Measurements from ENCODE around the gene ELAVL3. TPM values are rescaled to one million over a fixed set of nuclear protein-coding genes. Genes with fewer than 3 reads are reported as not detected.

The ELAVL3 gene
- total and polyA plus RNA-seq, 2 of the 4 experiments (the other 2 are of a cell fraction), result not detected

- no peaks in the 10 kb centered on the region for H4K20me1 ChIP-seq (ENCODE audit: insufficient read depth, low read length)
- no peak overlapping the region for H4K8ac ChIP-seq (ENCODE audit: low read depth in 2 of 2, low read length in 2 of 2)
- no peak overlapping the region for H3K18ac ChIP-seq (ENCODE audit: low read depth, low read length)
- no peak overlapping the region for H2AFZ ChIP-seq (replicated peaks; ENCODE audit: low read length, poor library complexity)
- no peak overlapping the region for H3K4ac ChIP-seq (ENCODE audit: low read depth, low read length)
- H2BK5ac ChIP-seq (ENCODE audit: low read depth, low read length, poor library complexity, severe bottlenecking), result no peak overlapping the region
- no peak overlapping the region for H3K9ac ChIP-seq (ENCODE audit: low read depth, low read length)
- ATAC-seq (ENCODE audit: low read depth), result no peak
- no peaks in the 10 kb centered on the region for H3K79me1 ChIP-seq (ENCODE audit: low read depth in 1 of 2, low read length in 2 of 2)
- H3K56ac ChIP-seq (ENCODE audit: extremely low read depth, insufficient read depth, low read length), result no peak overlapping the region
- ChIA-PET POLR2A (ENCODE audit: unreplicated experiment) (no interaction called here), CTCF (no interaction called here)
- no peak overlapping the region for H3K27ac ChIP-seq (ENCODE audit: insufficient read depth, low read length)
- no peak overlapping the region for H2AK9ac ChIP-seq (replicated peaks; ENCODE audit: low read depth, low read length, poor library complexity)
- no peaks in the 10 kb centered on the region for H3K9me1 ChIP-seq (ENCODE audit: insufficient read depth, low read length)
- H3K4me1 ChIP-seq (ENCODE audit: control insufficient read depth, insufficient read depth, low read length), result peaks cover 2% of the 10 kb centered on the region; the same call in 1 of the 2 replicates
- TF ChIP-seq BHLHE40 (IDR thresholded peaks at IDR 0.05; ENCODE audit: low read depth, low read length) (no peak), FOS (IDR thresholded peaks at IDR 0.05; ENCODE audit: low read depth, low read length) (no peak), RFX5 (IDR thresholded peaks at IDR 0.05; ENCODE audit: low read depth, low read length) (no peak), USF2 (IDR thresholded peaks at IDR 0.05; ENCODE audit: low read depth, low read length) (no peak), NFE2L2 (IDR thresholded peaks at IDR 0.05; ENCODE audit: low read depth, low read length) (no peak), MXI1 (IDR thresholded peaks at IDR 0.05; ENCODE audit: borderline replicate concordance, low read depth, low read length) (no peak), CHD1 (IDR thresholded peaks at IDR 0.05; ENCODE audit: low read depth, low read length) (no peak), RCOR1 (IDR thresholded peaks at IDR 0.05; ENCODE audit: insufficient replicate concordance, low read length) (no peak), MAFK (IDR thresholded peaks at IDR 0.05; ENCODE audit: low read depth, low read length) (no peak), RAD21 (IDR thresholded peaks at IDR 0.05; ENCODE audit: low read length) (no peak), MAZ (IDR thresholded peaks at IDR 0.05; ENCODE audit: borderline replicate concordance, low read depth, low read length) (no peak), CEBPB (IDR thresholded peaks at IDR 0.05; ENCODE audit: low read depth, low read length) (no peak), SMC3 (IDR thresholded peaks at IDR 0.05; ENCODE audit: low read depth, low read length) (no peak), POLR2A (IDR thresholded peaks at IDR 0.05; ENCODE audit: low read depth, low read length) (no peak)
- TF ChIP-seq, protein P1, sequence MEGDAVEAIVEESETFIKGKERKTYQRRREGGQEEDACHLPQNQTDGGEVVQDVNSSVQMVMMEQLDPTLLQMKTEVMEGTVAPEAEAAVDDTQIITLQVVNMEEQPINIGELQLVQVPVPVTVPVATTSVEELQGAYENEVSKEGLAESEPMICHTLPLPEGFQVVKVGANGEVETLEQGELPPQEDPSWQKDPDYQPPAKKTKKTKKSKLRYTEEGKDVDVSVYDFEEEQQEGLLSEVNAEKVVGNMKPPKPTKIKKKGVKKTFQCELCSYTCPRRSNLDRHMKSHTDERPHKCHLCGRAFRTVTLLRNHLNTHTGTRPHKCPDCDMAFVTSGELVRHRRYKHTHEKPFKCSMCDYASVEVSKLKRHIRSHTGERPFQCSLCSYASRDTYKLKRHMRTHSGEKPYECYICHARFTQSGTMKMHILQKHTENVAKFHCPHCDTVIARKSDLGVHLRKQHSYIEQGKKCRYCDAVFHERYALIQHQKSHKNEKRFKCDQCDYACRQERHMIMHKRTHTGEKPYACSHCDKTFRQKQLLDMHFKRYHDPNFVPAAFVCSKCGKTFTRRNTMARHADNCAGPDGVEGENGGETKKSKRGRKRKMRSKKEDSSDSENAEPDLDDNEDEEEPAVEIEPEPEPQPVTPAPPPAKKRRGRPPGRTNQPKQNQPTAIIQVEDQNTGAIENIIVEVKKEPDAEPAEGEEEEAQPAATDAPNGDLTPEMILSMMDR (conservative IDR thresholded peaks at IDR 0.05; ENCODE audit: low read depth, low read length), result no peak
- TF ChIP-seq, protein P2, sequence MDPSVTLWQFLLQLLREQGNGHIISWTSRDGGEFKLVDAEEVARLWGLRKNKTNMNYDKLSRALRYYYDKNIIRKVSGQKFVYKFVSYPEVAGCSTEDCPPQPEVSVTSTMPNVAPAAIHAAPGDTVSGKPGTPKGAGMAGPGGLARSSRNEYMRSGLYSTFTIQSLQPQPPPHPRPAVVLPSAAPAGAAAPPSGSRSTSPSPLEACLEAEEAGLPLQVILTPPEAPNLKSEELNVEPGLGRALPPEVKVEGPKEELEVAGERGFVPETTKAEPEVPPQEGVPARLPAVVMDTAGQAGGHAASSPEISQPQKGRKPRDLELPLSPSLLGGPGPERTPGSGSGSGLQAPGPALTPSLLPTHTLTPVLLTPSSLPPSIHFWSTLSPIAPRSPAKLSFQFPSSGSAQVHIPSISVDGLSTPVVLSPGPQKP (IDR thresholded peaks at IDR 0.05; ENCODE audit: borderline replicate concordance, low read depth, low read length), result no peak
- 83% methylated on average over 1 of the region's 2 CpGs; no CpG with 5 or more reads in 1 of the 2 experiments for WGBS, 2 experiments (ENCODE audit: extremely low coverage in 2 of 2, insufficient read length in 1 of 2)
- no peak for DNase-seq
- H3K27me3 ChIP-seq (ENCODE audit: control insufficient read depth, insufficient read depth, low read length), result peaks cover 11% of the 10 kb centered on the region
- H4K5ac ChIP-seq (ENCODE audit: low read depth, low read length), result no peak overlapping the region
- no peak overlapping the region for H3K14ac ChIP-seq (replicated peaks; ENCODE audit: low read depth, low read length)
- no peak overlapping the region for H2BK20ac ChIP-seq (ENCODE audit: low read depth, low read length)
- no peak overlapping the region for H2AK5ac ChIP-seq (ENCODE audit: low read depth, low read length)
- no peak overlapping the region for H2BK120ac ChIP-seq (ENCODE audit: low read depth, low read length)
- no peak overlapping the region for H3K4me3 ChIP-seq (ENCODE audit: insufficient read depth, low read depth, low read length)
- no peaks in the 10 kb centered on the region for H3K9me3 ChIP-seq (ENCODE audit: control insufficient read depth, insufficient read depth, low read length)
- no peak overlapping the region for H3K4me2 ChIP-seq (ENCODE audit: low read depth, low read length)
- no peaks in the 10 kb centered on the region for H3K36me3 ChIP-seq (ENCODE audit: control insufficient read depth, insufficient read depth, low read length)
- in situ Hi-C loops (cut with MboI; ENCODE audit: low sequenced_read_pairs), result no loop called here
- dilution Hi-C loops (cut with HindIII; ENCODE audit: low sequenced_read_pairs, unreplicated experiment), result no loop called here
- no TSS peak for BruUV-seq (replicated peaks)
- intact Hi-C loops (cut with micrococcal nuclease), result loop anchor here (1.0 kb wide), 1 partner anchor 16 kb away; no protein-coding TSS in a partner anchor
- H2BK15ac ChIP-seq (ENCODE audit: low read depth, low read length), result no peak overlapping the region
- no peak overlapping the region for H3K23ac ChIP-seq (ENCODE audit: low read depth, low read length)
- H4K91ac ChIP-seq (ENCODE audit: insufficient read depth, low read depth, low read length), result no peak overlapping the region
Observed at GRCh38 chr19:11414544-11414943, 66.3 kb downstream of the ELAVL3 start.
